ENCODE data around the gene CAPN13. TPM values are rescaled to one million over a fixed set of nuclear protein-coding genes. Genes with fewer than 3 reads are reported as not detected.

The CAPN13 gene
- total and polyA plus RNA-seq, 2 experiments from 2014 or later, result 0.50 to 0.94 TPM

DNA sequence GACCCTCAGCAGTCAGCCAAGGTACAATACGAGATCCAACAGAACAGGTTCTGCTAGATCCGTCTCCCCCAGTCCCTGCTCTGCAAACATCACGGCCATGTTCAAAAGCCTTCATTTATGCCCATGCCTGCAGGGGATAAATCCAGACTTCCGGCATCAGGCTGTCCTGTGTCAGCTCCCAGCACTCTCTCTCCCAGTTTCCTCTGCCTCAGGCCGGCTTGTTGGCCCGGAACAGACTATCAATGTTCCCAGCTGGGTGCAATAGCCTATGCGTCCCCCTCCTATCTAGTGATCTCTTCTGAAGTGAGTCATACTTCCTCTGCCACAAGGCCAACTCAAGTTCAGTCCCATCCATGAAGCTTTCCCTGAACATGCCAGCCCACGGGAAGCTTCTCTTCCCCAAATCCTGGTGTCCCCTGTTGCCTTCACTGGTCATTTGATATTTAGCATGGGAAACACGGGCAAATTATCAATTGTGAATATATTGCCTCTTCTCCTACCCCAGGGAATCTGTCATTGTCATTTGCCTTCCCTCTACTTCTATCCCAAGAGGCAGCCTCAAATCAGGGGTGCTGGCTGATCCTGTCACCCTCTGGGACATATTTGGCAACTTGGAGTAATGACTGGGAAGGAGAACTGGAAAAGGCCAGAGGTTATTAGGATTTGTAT lies 51.1 kb downstream of the CAPN13 start (continued):
- TF ChIP-seq, protein P1, sequence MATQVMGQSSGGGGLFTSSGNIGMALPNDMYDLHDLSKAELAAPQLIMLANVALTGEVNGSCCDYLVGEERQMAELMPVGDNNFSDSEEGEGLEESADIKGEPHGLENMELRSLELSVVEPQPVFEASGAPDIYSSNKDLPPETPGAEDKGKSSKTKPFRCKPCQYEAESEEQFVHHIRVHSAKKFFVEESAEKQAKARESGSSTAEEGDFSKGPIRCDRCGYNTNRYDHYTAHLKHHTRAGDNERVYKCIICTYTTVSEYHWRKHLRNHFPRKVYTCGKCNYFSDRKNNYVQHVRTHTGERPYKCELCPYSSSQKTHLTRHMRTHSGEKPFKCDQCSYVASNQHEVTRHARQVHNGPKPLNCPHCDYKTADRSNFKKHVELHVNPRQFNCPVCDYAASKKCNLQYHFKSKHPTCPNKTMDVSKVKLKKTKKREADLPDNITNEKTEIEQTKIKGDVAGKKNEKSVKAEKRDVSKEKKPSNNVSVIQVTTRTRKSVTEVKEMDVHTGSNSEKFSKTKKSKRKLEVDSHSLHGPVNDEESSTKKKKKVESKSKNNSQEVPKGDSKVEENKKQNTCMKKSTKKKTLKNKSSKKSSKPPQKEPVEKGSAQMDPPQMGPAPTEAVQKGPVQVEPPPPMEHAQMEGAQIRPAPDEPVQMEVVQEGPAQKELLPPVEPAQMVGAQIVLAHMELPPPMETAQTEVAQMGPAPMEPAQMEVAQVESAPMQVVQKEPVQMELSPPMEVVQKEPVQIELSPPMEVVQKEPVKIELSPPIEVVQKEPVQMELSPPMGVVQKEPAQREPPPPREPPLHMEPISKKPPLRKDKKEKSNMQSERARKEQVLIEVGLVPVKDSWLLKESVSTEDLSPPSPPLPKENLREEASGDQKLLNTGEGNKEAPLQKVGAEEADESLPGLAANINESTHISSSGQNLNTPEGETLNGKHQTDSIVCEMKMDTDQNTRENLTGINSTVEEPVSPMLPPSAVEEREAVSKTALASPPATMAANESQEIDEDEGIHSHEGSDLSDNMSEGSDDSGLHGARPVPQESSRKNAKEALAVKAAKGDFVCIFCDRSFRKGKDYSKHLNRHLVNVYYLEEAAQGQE (IDR thresholded peaks at IDR 0.05; ENCODE audit: unreplicated experiment), result no peak
- TF ChIP-seq ZNF331 (CRISPR knock-in tag; IDR thresholded peaks at IDR 0.05; ENCODE audit: low read depth) (no peak), POLR2AphosphoS5 (IDR thresholded peaks at IDR 0.05; ENCODE audit: low read depth) (no peak), JUNB (IDR thresholded peaks at IDR 0.05; ENCODE audit: unreplicated experiment) (no peak), NANOG (IDR thresholded peaks at IDR 0.05; ENCODE audit: borderline replicate concordance) (no peak), ZNF114 (CRISPR knock-in tag; IDR thresholded peaks at IDR 0.05) (no peak)

DNA sequence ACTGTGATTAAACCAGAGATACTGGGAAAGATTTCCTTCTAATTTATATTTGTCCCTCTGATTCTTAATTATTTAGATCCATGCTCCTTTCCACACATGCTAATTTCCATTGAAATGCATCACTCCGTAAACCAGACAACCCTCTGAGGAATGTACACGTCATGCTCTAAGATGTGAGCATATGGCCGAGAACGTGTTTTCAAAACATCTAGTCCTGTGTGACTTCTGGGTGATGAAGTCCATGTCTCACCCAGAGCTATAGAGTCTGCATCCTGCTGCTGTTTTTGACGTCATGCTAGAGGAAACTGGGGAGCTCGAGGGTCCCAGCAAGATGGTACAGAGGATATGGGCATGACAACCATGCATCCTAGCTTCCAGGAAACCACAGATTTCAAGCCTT lies 53.6 kb downstream of the CAPN13 start:
- ATAC-seq (no peak), DNase-seq (ENCODE audit: low spot score) (no peak)
- Histone ChIP-seq H3K27me3 (ENCODE audit: insufficient read depth) (no peaks in the 10 kb centered on the region), H3K36me3 (ENCODE audit: insufficient read depth) (no peaks in the 10 kb centered on the region), H4K20me1 (replicated peaks; ENCODE audit: insufficient read depth) (no peaks in the 10 kb centered on the region), H3K4me1 (ENCODE audit: insufficient read depth) (no peaks in the 10 kb centered on the region), H3K79me2 (replicated peaks; ENCODE audit: insufficient read depth) (no peaks in the 10 kb centered on the region), H3K27ac (ENCODE audit: low read depth) (no peak overlapping the region), H3K4me3 (no peak overlapping the region), H3F3A (replicated peaks; ENCODE audit: low read depth) (no peaks in the 10 kb centered on the region), H2AFZ (no peak overlapping the region), H3K4me2 (no peak overlapping the region), H3K9me2 (ENCODE audit: insufficient read depth) (no peaks in the 10 kb centered on the region)
- no peak for TF ChIP-seq ZNF114 (CRISPR knock-in tag; IDR thresholded peaks at IDR 0.05)
- no peak for TF ChIP-seq STAT1 (IDR thresholded peaks at IDR 0.05; ENCODE audit: unreplicated experiment)
- TF ChIP-seq, protein P2, sequence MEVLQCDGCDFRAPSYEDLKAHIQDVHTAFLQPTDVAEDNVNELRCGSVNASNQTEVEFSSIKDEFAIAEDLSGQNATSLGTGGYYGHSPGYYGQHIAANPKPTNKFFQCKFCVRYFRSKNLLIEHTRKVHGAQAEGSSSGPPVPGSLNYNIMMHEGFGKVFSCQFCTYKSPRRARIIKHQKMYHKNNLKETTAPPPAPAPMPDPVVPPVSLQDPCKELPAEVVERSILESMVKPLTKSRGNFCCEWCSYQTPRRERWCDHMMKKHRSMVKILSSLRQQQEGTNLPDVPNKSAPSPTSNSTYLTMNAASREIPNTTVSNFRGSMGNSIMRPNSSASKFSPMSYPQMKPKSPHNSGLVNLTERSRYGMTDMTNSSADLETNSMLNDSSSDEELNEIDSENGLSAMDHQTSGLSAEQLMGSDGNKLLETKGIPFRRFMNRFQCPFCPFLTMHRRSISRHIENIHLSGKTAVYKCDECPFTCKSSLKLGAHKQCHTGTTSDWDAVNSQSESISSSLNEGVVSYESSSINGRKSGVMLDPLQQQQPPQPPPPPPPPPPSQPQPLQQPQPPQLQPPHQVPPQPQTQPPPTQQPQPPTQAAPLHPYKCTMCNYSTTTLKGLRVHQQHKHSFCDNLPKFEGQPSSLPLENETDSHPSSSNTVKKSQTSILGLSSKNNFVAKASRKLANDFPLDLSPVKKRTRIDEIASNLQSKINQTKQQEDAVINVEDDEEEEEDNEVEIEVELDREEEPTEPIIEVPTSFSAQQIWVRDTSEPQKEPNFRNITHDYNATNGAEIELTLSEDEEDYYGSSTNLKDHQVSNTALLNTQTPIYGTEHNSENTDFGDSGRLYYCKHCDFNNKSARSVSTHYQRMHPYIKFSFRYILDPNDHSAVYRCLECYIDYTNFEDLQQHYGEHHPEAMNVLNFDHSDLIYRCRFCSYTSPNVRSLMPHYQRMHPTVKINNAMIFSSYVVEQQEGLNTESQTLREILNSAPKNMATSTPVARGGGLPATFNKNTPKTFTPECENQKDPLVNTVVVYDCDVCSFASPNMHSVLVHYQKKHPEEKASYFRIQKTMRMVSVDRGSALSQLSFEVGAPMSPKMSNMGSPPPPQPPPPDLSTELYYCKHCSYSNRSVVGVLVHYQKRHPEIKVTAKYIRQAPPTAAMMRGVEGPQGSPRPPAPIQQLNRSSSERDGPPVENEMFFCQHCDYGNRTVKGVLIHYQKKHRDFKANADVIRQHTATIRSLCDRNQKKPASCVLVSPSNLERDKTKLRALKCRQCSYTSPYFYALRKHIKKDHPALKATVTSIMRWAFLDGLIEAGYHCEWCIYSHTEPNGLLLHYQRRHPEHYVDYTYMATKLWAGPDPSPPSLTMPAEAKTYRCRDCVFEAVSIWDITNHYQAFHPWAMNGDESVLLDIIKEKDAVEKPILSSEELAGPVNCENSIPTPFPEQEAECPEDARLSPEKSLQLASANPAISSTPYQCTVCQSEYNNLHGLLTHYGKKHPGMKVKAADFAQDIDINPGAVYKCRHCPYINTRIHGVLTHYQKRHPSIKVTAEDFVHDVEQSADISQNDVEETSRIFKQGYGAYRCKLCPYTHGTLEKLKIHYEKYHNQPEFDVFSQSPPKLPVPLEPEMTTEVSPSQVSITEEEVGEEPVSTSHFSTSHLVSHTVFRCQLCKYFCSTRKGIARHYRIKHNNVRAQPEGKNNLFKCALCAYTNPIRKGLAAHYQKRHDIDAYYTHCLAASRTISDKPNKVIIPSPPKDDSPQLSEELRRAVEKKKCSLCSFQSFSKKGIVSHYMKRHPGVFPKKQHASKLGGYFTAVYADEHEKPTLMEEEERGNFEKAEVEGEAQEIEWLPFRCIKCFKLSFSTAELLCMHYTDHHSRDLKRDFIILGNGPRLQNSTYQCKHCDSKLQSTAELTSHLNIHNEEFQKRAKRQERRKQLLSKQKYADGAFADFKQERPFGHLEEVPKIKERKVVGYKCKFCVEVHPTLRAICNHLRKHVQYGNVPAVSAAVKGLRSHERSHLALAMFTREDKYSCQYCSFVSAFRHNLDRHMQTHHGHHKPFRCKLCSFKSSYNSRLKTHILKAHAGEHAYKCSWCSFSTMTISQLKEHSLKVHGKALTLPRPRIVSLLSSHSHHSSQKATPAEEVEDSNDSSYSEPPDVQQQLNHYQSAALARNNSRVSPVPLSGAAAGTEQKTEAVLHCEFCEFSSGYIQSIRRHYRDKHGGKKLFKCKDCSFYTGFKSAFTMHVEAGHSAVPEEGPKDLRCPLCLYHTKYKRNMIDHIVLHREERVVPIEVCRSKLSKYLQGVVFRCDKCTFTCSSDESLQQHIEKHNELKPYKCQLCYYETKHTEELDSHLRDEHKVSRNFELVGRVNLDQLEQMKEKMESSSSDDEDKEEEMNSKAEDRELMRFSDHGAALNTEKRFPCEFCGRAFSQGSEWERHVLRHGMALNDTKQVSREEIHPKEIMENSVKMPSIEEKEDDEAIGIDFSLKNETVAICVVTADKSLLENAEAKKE (CRISPR knock-in tag; IDR thresholded peaks at IDR 0.05), result no peak
- Mint-ChIP-seq H3K4me3 (no peak overlapping the region), H3K27me3 (ENCODE audit: insufficient read depth, low read depth, poor library complexity) (peaks cover 4% of the 10 kb centered on the region), H3K36me3 (ENCODE audit: low read depth) (no peaks in the 10 kb centered on the region), H3K9me3 (no peaks in the 10 kb centered on the region), H3K27ac (no peak overlapping the region), H3K4me1 (peaks cover 11% of the 10 kb centered on the region)
